ENCODE data around the gene EGFR. TPM values are rescaled to one million over a fixed set of nuclear protein-coding genes. Genes with fewer than 3 reads are reported as not detected.

EGFR gene
- total RNA-seq, 1 experiment from 2014 or later: 94.1 TPM

- no peak for DNase-seq (ENCODE audit: low read depth)
Measured at GRCh38 chr7:55061726-55062499, 43.1 kb downstream of the EGFR start.

GRCh38 chr7:55063061-55063460, 44.2 kb downstream of the EGFR start:
- no peak for DNase-seq (ENCODE audit: low read depth)

DNA sequence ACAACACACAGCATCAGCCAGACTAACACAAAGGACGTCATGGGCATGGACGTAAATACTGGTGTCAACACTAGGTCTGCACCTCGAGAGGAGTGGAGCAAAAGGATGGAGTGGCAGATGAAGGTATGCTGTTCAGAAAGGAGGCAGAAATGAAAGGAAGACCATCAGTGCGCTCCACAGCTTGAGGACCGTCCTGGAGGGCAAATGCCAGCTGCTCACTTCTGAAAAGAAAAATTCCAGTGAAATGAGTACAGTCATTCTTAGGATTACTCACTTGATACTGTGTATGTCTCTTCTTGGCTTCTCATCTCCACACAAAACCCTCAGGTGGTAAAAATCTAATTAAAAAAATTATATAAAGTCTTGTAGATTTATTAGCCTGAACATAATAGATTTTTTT, 44.8 kb downstream of the EGFR start:
- peak; percentile 90 for DNase-seq (ENCODE audit: low read depth)

- DNase-seq (ENCODE audit: low read depth): peak; percentile 100
Measured at GRCh38 chr7:55065079-55065478, 46.3 kb downstream of the EGFR start.

- peak; percentile 97 for DNase-seq (ENCODE audit: low read depth)
Measured at GRCh38 chr7:55065511-55066229, 46.9 kb downstream of the EGFR start.

GRCh38 chr7:55066524-55066923, 47.7 kb downstream of the EGFR start:
- DNase-seq (ENCODE audit: low read depth): peak; percentile 72

- DNase-seq (ENCODE audit: low read depth): no peak
Measured at GRCh38 chr7:55066938-55067337, 48.1 kb downstream of the EGFR start.

DNA sequence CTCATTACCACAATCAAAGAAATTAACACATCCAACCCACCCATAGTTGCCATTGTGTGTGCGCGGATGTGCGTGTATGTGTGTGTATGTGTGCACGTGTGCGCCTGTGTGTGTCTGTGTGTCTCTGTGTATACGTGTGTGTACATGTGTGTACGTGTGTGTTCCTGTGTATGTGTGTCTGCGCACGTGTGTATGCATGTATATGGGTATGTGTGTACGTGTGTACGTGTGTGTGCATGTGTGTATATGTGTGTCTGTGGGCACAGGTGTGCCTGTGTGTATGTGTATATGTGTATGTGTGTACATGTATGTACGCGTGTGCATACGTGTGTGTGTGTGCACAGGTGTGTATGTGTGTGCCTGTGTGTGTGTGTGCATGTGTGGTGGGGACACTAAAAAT, 48.9 kb downstream of the EGFR start:
- DNase-seq (ENCODE audit: low read depth): no peak

DNA sequence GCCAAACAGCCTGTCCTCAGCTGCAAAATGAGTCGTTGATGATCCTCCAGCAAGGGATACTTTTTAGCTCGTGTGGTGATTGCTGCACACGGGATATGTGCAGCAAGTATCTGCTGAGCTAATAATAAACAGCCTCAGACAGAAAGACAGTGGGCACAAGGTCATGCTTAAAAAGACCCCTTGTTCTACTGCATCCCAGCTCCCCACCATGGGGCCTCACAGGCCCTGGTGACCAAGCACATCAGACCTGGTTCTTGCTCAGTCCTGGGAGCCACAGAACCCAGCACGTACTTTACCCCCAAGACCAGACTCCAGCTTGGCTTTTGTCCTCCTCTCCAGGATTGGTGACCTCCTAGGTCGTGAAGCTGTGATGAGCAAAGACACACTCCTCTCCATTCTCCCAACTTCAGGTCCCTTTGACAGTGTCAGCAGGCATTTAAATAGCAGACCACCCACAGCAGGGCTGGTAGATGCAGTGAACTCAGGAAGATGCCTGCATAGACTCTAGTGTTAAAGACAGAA, 50.5 kb downstream of the EGFR start:
- DNase-seq (ENCODE audit: low read depth): peak; percentile 63

DNA sequence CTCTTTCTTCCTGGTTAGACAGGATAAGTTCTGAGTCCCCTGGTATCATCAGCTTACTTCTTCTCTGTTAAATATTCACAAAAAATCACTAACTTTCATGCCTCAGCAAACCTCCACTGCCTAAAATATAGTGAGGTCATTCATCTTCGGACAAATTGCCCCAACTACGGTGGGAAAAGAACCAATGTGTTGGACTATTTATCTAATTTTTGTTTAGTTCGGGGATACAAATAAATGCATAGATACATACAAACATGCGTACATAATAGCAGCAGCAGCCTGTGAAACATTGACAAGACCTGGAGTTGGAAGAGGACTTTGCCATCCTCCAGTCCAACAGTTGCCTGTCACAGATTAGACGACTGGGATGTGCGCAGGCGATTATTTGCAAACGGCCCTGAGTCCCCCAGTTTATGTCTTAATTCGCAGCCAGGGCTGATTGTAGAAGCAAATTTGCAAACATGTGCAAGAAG, 51.5 kb downstream of the EGFR start:
- no peak for DNase-seq (ENCODE audit: low read depth)

DNA sequence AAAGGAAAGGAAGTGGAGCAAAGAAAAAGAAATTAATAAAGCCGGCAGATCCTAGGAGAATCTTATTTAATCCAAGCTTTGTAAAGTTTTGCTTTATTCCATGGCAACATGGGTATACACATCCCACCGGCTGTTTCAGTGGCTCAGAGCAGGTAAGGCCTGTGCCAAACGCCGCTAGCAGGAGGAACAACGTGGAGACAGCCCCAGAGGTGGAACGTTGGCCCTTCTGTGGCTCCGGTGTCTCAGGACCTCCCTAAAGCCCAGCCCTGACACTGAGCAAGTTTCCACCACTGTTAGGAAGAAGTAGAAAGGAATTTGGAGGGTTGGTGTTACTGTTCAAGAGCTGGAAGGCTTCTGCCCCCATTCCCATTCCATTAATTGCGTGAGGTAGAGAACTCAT, 52.0 kb downstream of the EGFR start:
- DNase-seq (ENCODE audit: low read depth): no peak

GRCh38 chr7:55071411-55072175, 52.8 kb downstream of the EGFR start:
- peak; percentile 77 for DNase-seq (ENCODE audit: low read depth)

GRCh38 chr7:55072251-55072650, 53.4 kb downstream of the EGFR start:
- DNase-seq (ENCODE audit: low read depth): peak; percentile 97

DNA sequence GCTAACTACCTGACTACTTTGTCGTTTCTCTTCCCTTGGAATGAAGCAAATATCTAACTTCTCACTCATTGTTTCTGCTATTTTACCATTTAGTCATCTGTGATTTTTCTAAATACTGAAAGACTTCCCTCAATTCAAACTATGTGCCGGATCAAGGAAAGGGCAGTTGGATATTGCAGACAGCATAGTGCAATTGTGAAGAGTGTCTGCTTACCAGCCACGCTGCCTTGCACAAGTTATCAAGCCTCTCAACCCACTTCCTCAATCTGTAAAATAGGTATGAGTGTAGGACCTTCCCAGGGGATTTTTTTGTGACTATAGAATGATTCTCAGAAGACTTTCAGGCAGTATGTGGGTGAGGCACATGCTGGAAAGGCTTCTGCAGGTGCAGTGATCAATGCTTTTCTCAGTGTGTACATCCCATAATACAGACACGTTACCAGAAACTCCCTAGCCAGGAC, 54.3 kb downstream of the EGFR start:
- peak; percentile 48 for DNase-seq (ENCODE audit: low read depth)

DNA sequence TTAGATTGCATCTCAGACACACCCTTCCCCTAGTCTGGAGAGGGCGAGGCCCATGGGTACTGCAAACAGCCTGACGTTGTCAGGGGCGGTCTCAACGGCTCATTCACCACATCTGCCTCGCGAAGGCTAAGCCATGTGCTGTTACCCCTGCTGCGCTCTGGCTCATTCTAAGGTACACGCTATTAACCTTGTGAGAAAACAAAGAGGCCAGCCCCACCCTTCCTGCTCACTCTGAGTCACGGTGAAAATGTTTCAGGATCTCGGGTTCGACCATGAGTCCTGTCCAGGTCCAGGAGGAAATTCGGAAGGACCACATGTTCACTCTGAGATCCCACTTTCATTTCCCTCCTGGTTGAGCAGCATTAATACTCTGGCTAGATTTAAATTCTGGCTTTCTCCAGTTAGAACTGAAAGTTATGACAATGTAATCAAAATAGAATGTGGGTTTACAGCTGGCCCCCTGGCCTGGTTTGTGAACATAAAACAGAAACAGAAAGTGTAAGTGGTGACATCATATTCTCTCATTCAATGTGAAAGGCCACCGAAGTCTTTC, 55.2 kb downstream of the EGFR start:
- peak; percentile 99 for DNase-seq (ENCODE audit: low read depth)

GRCh38 chr7:55075464-55076021, 56.7 kb downstream of the EGFR start:
- DNase-seq (ENCODE audit: low read depth): peak; percentile 92

DNA sequence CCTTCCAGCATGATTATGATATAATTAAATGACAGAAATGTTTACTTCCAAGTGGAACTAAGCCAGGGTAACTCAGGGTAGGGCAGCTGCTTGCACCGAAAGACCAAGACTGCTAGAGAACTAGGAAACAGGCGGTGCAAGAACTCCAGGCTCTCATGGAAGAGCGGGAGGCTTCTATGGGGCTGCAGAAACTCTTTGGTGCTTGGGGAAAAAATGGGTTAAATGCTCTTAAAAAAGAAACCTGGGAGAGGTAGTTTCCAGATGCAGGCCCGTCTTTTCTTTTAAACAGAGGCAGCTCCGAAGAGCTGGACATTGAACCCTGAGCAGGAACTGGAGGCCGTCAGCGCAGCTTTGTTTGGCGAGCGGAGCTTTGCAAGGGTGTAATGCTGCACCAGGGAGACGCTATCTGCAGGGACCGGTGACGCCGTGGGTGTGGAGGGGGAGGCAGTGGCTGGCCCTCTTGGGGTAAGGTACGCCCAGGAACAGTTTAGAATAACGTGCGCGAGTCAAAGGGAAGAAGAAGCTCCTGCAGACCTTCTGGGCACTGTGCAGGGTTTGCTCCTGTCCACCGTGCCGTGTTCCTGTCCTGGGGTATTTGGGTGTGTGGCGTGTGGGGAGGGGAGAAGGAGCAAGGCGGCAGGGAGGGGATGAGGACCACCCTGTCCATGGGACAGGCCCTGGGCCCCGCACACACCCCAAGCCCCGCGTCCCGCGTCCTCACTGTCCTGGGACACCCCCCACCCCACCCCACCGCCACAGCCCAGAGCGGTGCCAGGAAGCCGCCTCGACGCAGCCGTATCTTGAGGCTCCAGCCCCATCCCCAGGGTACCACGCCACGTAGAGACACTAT, 59.0 kb downstream of the EGFR start:
- DNase-seq (ENCODE audit: low read depth): no peak

GRCh38 chr7:55078465-55079372, 59.9 kb downstream of the EGFR start:
- no peak for DNase-seq (ENCODE audit: low read depth)

GRCh38 chr7:55080000-55080623, 61.3 kb downstream of the EGFR start:
- no peak for DNase-seq (ENCODE audit: low read depth)

Measured in LHCN-M2 (cell line).